ENCODE results near the gene ACADVL.

- TF ChIP-seq CTCF (IDR thresholded peaks at IDR 0.05) (no peak), POLR2A (IDR thresholded peaks at IDR 0.05) (peak; percentile 83)
Measured at GRCh38 chr17:7258731-7259554, 39.2 kb downstream of the ACADVL start.

Measured in right lobe of liver (tissue), 4 donors.